Measurements from ENCODE around the gene SHB. TPM values are rescaled to one million over a fixed set of nuclear protein-coding genes. Genes with fewer than 3 reads are reported as not detected.

SHB gene
- polyA plus RNA-seq, 2 of the 4 experiments (the other 2 are of a cell fraction) = 15.4 to 22.0 TPM

DNA sequence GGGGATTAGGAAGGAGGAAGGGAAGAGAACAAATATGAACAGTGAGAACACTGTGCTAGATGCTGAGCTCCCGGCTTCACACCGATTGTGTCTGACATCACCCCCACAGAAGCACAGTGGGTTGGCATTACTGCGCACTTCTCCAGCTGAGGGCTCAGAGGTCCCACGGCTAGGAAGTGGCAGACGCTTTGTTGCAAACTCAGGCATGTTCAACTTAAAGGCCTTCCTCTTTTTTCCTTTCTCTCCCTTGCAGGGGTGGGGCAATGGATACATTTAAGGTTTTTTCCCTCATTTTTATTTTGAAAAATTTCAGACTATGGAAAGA lies 15.5 kb upstream of the SHB start (continued):
- no peak for TF ChIP-seq CHD2 (IDR thresholded peaks at IDR 0.05; ENCODE audit: low read length, partially characterized antibody)
- no peak for TF ChIP-seq PHF8 (IDR thresholded peaks at IDR 0.05; ENCODE audit: borderline replicate concordance, low read depth)
- TF ChIP-seq RARB (CRISPR knock-in tag; IDR thresholded peaks at IDR 0.05) = no peak
- TF ChIP-seq, protein P1, sequence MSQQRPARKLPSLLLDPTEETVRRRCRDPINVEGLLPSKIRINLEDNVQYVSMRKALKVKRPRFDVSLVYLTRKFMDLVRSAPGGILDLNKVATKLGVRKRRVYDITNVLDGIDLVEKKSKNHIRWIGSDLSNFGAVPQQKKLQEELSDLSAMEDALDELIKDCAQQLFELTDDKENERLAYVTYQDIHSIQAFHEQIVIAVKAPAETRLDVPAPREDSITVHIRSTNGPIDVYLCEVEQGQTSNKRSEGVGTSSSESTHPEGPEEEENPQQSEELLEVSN (IDR thresholded peaks at IDR 0.05; ENCODE audit: borderline replicate concordance, low read depth) = no peak
- TF ChIP-seq ZC3H11A (IDR thresholded peaks at IDR 0.05) = no peak
- TF ChIP-seq GATA3 (IDR thresholded peaks at IDR 0.05; ENCODE audit: borderline replicate concordance) = no peak

DNA sequence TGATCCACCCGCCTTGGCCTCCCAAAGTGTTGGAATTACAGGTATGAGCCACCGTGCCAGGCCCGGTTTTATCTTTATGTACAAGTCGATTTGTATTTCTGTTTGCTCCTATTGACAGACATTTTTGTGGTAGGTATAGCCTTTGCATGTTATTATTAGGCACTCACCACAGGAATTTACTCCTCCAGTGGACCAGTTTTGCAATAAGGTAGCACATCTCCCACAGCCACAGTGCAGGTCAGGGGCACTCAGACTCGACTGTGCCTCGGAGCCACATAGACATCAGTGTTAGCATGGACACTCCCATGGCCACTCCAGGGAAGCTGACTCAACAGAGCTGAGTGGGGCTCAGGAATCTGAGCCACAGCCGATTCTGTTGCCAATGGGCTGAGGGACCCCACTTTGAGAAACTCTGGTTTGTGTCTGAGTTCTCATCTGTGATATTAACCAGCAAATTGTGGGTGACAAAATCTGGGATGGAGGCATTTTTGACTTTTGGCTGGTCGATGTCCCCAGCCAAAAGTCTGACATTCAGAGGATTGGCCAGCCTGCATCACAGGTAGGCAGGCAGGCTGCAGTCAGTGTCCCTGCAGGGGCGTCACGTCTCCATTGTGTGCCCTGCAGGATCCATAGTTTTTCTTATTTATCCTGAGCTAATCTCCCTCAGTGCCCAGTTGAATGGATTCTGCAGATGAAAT lies 15.0 kb upstream of the SHB start:
- no peak overlapping the region for H3K27ac ChIP-seq
- no peak overlapping the region for H3K4me2 ChIP-seq
- DNase-seq (ENCODE audit: low read depth in 1 of 2, low spot score in 1 of 2) = no peak
- ChIA-PET POLR2A (no interaction called here), CTCF (interaction anchor here (1.0 to 5.4 kb wide), 3 partner anchors 33 to 277 kb away, joined by 3 to 50 read pairs (median 3); no protein-coding TSS in a partner anchor)
- WGBS (ENCODE audit: missing lambda C conversion rate) = 77% methylated on average over 10 of the region's 10 CpGs
- no peaks in the 10 kb centered on the region for H3K9me3 ChIP-seq
- no peak for FAIRE-seq
- no peaks in the 10 kb centered on the region for H3K4me1 ChIP-seq
- no peak for ATAC-seq
- H3K4me3 ChIP-seq = no peak overlapping the region
- TF ChIP-seq ZFP36 (IDR thresholded peaks at IDR 0.05; ENCODE audit: borderline replicate concordance, partially characterized antibody) (no peak), TP53 (CRISPR knock-in tag; IDR thresholded peaks at IDR 0.05) (no peak), HOXA7 (CRISPR knock-in tag; IDR thresholded peaks at IDR 0.05) (no peak), ESRRA (IDR thresholded peaks at IDR 0.05; ENCODE audit: borderline replicate concordance, low read length) (no peak), TFCP2L1 (CRISPR knock-in tag; IDR thresholded peaks at IDR 0.05) (no peak), RAD21 (conservative IDR thresholded peaks at IDR 0.05 in 1 of 2, IDR thresholded peaks at IDR 0.05 in 1 of 2) (no peak), EHF (CRISPR knock-in tag; IDR thresholded peaks at IDR 0.05) (no peak)

DNA sequence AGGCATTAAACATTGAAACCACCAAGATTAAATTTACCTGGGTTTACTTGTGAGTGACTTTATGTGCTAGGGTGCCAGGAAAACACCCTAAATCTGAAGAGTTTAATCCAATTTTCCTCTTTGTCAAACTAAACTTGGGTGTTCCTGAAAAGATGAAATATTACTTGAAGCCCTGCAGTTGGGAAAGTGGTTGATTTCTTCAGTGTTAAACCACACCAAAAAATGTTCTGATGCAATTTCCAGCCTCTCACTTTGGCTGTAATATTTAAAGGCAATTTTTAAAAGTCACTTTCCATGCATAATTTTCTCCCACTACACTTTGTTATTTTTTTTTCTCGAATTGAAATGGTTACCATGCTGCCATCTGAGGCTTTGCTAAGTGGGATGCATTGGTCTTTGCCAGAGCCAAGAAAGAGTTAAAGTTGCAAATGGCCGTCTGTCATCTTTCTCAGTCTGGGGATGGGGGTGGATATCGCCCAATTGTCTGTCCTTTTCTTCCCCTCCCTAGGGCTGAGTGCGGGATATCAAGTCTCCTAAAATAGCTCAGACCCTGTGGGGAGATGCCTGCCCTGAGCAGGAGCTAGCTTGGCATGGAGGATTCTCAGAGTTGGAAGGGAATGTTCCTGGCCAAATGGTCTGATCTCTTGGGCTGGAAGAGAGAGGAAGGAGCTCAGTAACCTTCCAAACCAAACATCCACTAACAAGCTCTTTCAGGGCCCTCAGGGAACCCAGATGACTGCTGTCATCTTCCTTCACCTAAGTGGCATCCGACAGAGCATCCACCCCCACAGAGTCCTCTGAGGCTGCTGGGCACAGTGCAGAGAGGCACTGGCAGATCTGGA lies 13.6 kb upstream of the SHB start:
- POLR2A ChIA-PET = no interaction called here
- Histone ChIP-seq H3K4me3 (no peak overlapping the region), H3K4me1 (no peaks in the 10 kb centered on the region), H3K4me2 (no peak overlapping the region), H3K9me3 (no peaks in the 10 kb centered on the region), H3K27ac (no peak overlapping the region)
- FAIRE-seq (no peak), DNase-seq (ENCODE audit: low read depth in 1 of 2, low spot score in 1 of 2) (no peak), ATAC-seq (no peak)
- CTCF ChIA-PET = interaction anchor here (0.6 to 1.4 kb wide), 3 partner anchors 32 to 278 kb away, joined by 3 to 5 read pairs (median 3); no protein-coding TSS in a partner anchor
- 51% methylated on average over 5 of the region's 5 CpGs for WGBS (ENCODE audit: missing lambda C conversion rate)
- no peak for TF ChIP-seq ZFP36 (IDR thresholded peaks at IDR 0.05; ENCODE audit: borderline replicate concordance, partially characterized antibody)
- no peak for TF ChIP-seq JUN (IDR thresholded peaks at IDR 0.05)
- TF ChIP-seq PHF8 (IDR thresholded peaks at IDR 0.05; ENCODE audit: borderline replicate concordance, low read depth) = no peak
- TF ChIP-seq NPAS2 (CRISPR knock-in tag; IDR thresholded peaks at IDR 0.05; ENCODE audit: borderline replicate concordance) = no peak
- no peak for TF ChIP-seq EHMT2 (IDR thresholded peaks at IDR 0.05; ENCODE audit: low read depth)
- TF ChIP-seq NR3C1 (IDR thresholded peaks at IDR 0.05) = no peak
- no peak for TF ChIP-seq POLR2AphosphoS2 (conservative IDR thresholded peaks at IDR 0.05; ENCODE audit: low read length)
- no peak for TF ChIP-seq CBX2 (IDR thresholded peaks at IDR 0.05; ENCODE audit: borderline replicate concordance, low read depth)
- no peak for TF ChIP-seq CBX8 (IDR thresholded peaks at IDR 0.05)
- TF ChIP-seq, protein P2, sequence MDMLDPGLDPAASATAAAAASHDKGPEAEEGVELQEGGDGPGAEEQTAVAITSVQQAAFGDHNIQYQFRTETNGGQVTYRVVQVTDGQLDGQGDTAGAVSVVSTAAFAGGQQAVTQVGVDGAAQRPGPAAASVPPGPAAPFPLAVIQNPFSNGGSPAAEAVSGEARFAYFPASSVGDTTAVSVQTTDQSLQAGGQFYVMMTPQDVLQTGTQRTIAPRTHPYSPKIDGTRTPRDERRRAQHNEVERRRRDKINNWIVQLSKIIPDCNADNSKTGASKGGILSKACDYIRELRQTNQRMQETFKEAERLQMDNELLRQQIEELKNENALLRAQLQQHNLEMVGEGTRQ (IDR thresholded peaks at IDR 0.05) = no peak
- TF ChIP-seq POLR2A (IDR thresholded peaks at IDR 0.05; ENCODE audit: low read length) = no peak
- TF ChIP-seq TP53 (CRISPR knock-in tag; IDR thresholded peaks at IDR 0.05) = no peak
- no peak for TF ChIP-seq HOXB5 (CRISPR knock-in tag; IDR thresholded peaks at IDR 0.05)
- TF ChIP-seq RAD21 (conservative IDR thresholded peaks at IDR 0.05 in 1 of 2, IDR thresholded peaks at IDR 0.05 in 1 of 2) = no peak
- TF ChIP-seq RCOR1 (IDR thresholded peaks at IDR 0.05; ENCODE audit: low read depth, low read length) = no peak

All from A549 (cell line).